Raji (cell line): Measurements from ENCODE around the gene PSMC5.

Experiments used
- POLR2A ChIP-seq: IDR thresholded peaks from 2 replicates; pipeline ENCODE4 v1.6.1; 2011; ENCODE audit warnings: low read depth, low read length, control low read depth; ENCODE audit not compliant: insufficient read depth

Gene PSMC5

GRCh38 chr17:63827002-63827800, at the start of gene PSMC5, which contains the start of gene FTSJ3:
PSMC5 (plus strand) TSS chr17:63827431; CDS start chr17:63827491, 60 bp downstream.
FTSJ3 (minus strand) TSS chr17:63827663; CDS start chr17:63826902, 761 bp downstream.
- TF ChIP-seq POLR2A: peak; percentile 86

DNA sequence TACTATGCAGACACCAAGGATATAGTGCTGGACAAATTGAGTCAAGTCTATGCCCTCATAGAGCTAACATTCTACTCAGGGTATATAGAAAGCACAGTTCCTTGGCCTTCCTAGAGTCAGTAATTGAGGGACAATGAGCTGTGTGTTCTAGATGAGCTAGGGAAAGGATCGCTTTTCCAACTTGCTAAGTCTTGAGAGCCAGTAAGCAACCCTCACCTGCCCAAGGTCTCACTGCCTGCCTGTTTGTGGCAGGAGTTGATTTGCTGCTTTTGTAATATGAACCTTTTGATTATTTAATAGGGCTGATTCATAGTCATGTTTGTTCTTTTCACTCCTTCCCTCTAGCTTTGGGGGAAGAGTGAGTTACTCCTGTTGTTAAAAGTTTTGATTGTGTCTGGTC, 46.7 kb upstream of the PSMC5 start:
- TF ChIP-seq POLR2A: no peak

DNA sequence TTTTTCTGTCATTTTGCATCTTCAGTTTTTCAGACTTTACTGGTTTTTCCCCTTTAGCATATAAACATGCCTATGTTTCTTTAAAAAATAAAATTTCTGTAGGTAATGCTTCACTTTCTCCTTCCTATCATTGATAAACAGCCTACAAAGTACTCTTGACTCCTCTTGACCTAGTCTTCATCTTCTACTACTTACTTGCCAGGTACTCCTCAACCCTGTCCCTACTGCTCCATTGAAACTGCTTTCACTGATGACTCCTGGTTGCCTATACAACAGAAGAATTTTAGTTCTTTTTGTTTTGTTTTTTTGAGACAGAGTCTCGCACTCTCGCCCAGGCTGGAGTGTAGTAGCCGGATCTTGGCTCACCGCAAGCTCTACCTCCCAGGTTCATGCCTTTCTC, 46.3 kb upstream of the PSMC5 start:
- TF ChIP-seq POLR2A: no peak

DNA sequence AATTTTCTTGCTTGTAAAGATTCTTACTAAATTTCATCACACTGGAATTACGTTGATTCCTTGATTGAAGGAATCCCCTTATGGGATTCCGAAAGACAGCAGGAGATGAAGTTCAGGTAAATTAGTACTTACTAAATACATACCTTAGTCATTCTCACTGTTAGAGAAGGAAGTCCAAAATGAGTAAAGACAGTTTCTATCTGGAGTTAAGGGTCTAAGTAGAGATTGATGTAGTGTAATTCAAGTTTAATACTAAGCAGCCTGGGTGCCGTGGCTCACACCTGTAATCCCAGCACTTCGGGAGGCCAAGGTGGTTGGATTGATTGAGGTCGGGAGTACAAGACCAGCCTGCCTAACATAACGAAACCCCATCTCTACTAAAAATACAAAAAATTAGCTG, 43.7 kb upstream of the PSMC5 start:
- no peak for TF ChIP-seq POLR2A

DNA sequence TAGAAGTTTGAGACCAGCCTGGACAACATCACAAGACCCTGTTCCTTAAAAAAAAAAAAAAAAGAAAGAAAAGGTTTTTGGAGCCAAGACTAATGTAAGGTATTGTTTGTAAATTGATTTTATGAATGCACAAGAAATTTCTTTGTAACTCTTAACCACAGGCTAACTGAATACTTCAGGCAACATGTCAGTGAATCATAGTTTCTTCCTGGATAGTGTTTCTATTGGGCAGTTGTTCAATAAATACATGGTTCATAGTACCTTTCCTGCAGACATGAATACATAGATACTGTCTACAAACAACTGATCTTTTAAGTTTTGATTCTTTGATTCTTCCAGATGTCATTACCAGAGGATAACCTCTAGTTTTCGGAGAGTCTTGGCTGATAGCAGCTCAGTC, 41.7 kb upstream of the PSMC5 start:
- no peak for TF ChIP-seq POLR2A

DNA sequence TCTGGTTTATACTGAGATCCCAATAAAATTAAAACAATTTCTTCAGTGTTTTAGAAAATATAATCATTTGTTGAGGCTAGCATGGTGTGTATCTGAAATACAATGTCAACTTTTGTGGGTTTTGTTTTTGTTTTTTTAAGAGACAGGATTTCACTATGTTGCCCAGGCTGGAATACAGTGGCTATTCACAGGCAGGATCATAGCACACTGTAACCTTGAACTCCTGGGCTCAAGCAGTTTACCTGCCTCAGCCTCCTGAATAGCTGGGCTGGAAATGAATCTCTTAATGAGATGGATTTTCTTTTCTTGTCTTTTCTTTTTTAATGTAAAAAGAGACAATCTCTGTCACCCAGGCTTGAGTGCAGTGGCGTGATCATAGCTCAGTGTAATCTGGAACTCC, 41.1 kb upstream of the PSMC5 start:
- TF ChIP-seq POLR2A: no peak

DNA sequence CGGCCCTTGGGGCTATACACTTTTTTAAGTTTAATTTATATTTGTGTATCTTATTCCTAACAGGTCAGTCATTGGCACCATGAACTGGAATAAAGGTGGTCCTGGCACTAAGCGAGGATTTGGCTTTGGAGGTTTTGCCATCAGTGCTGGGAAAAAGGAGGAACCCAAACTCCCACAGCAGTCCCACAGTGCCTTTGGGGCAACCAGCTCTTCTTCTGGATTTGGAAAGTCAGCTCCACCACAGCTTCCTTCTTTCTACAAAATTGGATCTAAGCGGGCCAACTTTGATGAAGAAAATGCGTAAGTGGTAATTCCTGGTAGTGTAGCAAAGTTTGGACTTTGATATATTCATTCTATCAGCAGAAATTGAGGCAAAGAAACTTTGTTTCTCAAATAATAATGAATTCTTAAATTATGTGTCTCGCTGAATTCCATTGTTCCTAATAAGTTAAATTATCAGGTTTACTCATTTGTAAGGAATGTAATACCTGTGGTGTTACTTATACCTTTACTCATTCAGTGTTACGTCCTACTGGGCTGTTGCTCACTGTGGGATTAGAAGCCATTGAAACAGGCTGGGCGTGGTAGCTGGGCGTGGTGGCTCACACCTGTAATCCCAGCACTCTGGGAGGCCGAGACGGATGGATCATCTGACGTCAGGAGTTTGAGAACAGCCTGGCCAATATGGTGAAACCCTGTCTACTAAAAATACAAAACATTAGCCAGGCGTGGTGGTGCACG, 40.1 kb upstream of the PSMC5 start:
- TF ChIP-seq POLR2A: no peak

GRCh38 chr17:63790057-63790456, 37.2 kb upstream of the PSMC5 start:
- TF ChIP-seq POLR2A: no peak

- TF ChIP-seq POLR2A: no peak
Measured at GRCh38 chr17:63792055-63792729, 35.0 kb upstream of the PSMC5 start.

GRCh38 chr17:63798572-63799106, 28.6 kb upstream of the PSMC5 start:
- no peak for TF ChIP-seq POLR2A

DNA sequence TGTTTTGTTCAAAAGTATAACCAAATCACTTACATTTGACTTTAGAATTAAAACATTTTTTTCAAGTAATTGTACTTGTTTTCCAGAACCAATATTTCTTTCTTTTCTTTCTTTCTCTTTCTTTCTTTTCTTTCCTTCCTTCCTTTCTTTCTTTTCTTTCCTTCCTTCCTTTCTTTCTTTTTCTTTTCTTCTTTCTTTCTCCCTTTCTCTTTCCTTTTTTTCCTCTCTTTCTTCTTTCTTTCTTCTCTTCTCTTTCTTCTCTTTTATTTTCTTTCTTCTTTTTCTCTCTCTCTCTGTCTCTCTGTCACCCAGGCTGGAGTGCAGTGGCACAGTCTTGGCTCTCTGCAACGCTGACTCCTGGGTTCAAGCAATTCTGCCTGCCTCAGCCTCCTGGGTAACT, 26.4 kb upstream of the PSMC5 start:
- no peak for TF ChIP-seq POLR2A

DNA sequence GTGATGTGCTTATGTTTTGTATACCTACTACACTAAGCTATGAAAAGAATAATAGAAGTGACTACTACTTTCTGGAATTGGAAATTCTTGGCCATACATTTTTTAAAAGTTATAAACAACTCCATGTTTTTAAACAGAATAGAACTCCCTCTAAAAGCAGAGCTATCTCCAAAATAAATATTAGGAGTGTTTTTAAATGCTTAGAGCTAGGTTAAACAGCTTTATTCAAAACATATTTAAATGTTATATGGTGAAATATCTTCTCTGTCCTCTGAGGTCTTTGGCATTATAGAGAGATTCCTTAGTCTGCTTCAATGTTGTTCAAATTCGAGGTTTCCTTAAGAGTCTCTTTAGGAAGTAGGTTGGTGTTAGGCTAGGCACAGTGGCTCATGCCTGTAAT, 22.9 kb upstream of the PSMC5 start:
- TF ChIP-seq POLR2A: no peak

DNA sequence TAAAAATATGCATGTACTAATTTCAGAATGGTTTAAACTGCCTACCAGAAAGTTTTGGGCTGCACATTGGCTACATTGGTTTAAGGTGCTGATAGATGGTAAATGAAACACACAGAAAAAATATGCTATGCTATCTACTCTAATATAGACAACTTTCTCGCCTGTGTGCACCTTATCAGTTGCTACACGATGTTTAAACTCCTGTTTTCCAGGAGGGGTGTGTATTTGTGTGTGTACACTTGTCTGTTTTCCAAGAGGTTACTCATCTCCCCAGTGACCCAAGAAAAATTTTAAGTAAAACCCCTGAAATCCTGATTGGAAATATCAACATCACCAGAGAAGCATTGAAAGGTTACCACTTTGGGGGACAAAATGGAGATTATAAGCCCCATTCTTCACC, 21.6 kb upstream of the PSMC5 start:
- no peak for TF ChIP-seq POLR2A

DNA sequence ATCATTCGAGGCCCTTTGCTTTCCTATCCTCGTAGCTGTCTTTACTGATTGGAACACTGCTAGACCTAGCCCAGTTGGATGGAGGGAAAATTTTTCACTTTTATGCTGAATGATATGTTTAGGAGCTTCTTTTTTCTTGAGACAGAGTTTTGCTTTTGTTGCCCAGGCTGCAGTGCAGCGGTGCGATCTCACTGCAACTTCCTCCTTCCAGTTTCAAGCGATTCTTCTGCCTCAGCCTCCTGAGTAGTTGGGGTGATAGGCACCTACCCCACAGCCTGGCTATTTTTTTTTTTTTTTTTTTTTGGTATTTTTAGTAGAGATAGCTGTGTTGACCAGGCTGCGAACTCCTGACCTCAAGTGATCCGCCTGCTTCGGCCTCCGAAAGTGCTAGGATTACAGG, 17.3 kb upstream of the PSMC5 start:
- no peak for TF ChIP-seq POLR2A

DNA sequence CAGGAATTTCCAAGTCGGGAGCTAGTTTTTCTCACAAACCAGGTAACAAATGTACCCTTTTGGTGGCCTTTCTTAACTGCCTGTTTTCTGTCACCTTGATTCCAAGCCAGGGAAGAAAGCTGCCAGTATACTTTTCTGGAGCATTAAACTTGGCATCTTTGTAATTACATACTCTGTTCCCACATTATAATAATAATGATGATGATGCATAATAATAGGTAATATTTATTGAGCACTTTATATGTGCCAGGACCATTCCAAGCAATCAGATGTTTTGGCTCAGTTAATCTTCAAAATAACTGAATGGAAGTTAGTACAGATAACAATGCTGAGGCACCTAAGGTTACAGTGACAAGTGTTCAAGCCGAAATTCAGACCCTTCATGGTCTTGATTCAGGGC, 11.1 kb upstream of the PSMC5 start:
- no peak for TF ChIP-seq POLR2A
